Natural killer cell (primary cell): Measurements from ENCODE around the gene RPL41. TPM values are rescaled to one million over a fixed set of nuclear protein-coding genes. Genes with fewer than 3 reads are reported as not detected.

Source experiments
- ATAC-seq, 3 donors: fragments of 150-1000 bp in 2 of 3; fragments of 200-7000 bp in 1 of 3; cut with Tn5 transposase; 1 replicate in 1 of 3; 2 replicates in 2 of 3; pipeline ENCODE4 v1.10.0; 2021; ENCODE audit warnings: mild to moderate bottlenecking in 2 of 3, moderate library complexity in 2 of 3
- DNase-seq, 2 donors: peaks; one replicate each; pipeline versions ENCODE4 v3.0.0 to v3.0.0-alpha.2; 2013 to 2021; ENCODE audit warnings: mixed read lengths in 1 of 2
- H3K27ac ChIP-seq: one replicate; pipeline ENCODE4 v1.5.1; 2013; ENCODE audit warnings: mild to moderate bottlenecking, low read length
- H3K27me3 ChIP-seq: one replicate; pipeline ENCODE4 v1.6.1; 2013; ENCODE audit warnings: low read length; ENCODE audit not compliant: control insufficient read depth, insufficient read depth
- H3K36me3 ChIP-seq: one replicate; pipeline ENCODE4 v1.6.1; 2013; ENCODE audit warnings: low read length; ENCODE audit not compliant: control insufficient read depth, insufficient read depth
- H3K4me1 ChIP-seq: one replicate; pipeline ENCODE4 v1.6.1; 2013; ENCODE audit warnings: low read length; ENCODE audit not compliant: control insufficient read depth, insufficient read depth
- H3K4me3 ChIP-seq: one replicate; pipeline ENCODE4 v1.5.1; 2013; ENCODE audit warnings: low read length
- H3K9me3 ChIP-seq: one replicate; pipeline ENCODE4 v1.6.1; 2013; ENCODE audit warnings: low read length; ENCODE audit not compliant: control insufficient read depth, insufficient read depth
- H3K27ac Mint-ChIP-seq, 2 donors: one replicate each; pipeline ENCODE4 v1.8.0; 2022; ENCODE audit warnings: mild to moderate bottlenecking in 2 of 2, mixed read lengths in 2 of 2, moderate library complexity in 1 of 2
- H3K27me3 Mint-ChIP-seq, 2 donors: one replicate each; pipeline ENCODE4 v1.8.0; 2022; ENCODE audit warnings: low read depth in 2 of 2, mixed read lengths in 2 of 2
- H3K36me3 Mint-ChIP-seq: one replicate; pipeline ENCODE4 v1.8.0; 2022; ENCODE audit warnings: mixed read lengths
- H3K4me1 Mint-ChIP-seq, 2 donors: one replicate each; pipeline ENCODE4 v1.8.0; 2022; ENCODE audit warnings: mixed read lengths in 2 of 2
- H3K4me3 Mint-ChIP-seq: one replicate; pipeline ENCODE4 v1.8.0; 2022; ENCODE audit warnings: mild to moderate bottlenecking, moderate library complexity, mixed read lengths
- H3K9me3 Mint-ChIP-seq, 2 donors: one replicate each; pipeline ENCODE4 v1.8.0; 2022; ENCODE audit warnings: mixed read lengths in 2 of 2
- CTCF ChIP-seq: fragments of 200-600 bp; IDR thresholded peaks from one replicate; pipeline ENCODE4 v1.8.0; 2022; ENCODE audit warnings: antibody characterized with exemption
- WGBS: methylation state at CpG from one replicate; pipeline ENCODE4 v1.1.7; 2013; ENCODE audit warnings: missing lambda C conversion rate; ENCODE audit not compliant: insufficient coverage; 5-methylcytosine and 5-hydroxymethylcytosine counted together
- intact Hi-C: fragments of 100-400 bp; cut with micrococcal nuclease; formaldehyde crosslinking; loops from one replicate; pipeline ENCODE4 v1.14.2; 2022
- total RNA-seq, 4 donors: library from RNA; stranded (reverse); fragments of 120-200 nt in 1 of 4; gene quantifications; one replicate each; pipeline versions ENCODE4 v1.2.3 to v1.2.4, GENCODE V29; 2013 to 2022

RPL41 gene
- total RNA-seq, 3 donors from 2014 or later (not counting 1 experiment from before 2014, with no cell fraction given): 2,342 to 3,083 (median 3,009) TPM

DNA sequence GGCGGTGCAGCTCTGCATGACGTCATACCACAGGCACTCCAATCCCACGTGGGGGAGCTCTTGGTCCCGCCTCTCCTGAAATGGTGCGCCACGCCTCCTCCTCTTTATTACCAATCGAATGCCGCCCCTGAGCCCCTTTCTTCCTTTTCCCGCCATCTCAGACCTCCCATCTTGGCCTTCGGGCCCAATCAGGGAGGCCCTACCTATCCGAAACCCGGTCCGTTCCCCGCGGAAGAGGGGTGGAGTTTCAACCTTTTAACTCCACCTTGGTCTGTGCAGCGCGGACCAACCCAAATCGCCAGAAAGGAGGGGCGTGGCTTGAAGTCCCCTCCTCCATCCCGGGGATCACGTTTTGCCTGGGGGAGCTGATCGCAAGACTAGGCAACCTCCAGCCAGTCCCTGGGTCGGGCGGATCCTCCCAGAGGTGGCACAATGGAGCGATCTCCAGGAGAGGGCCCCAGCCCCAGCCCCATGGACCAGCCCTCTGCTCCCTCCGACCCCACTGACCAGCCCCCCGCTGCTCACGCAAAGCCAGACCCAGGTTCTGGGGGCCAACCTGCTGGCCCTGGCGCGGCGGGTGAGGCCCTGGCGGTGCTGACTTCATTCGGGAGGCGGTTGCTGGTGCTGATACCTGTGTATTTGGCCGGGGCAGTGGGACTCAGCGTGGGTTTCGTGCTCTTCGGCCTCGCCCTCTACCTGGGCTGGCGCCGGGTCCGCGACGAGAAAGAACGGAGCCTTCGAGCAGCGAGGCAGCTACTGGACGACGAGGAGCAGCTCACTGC is 11.6 kb downstream of the RPL41 start, which contains the start of gene ESYT1:
ESYT1 (plus strand) TSS at position 380 of the 782 bp plus-strand sequence; CDS start at position 433, 53 bp downstream.
- peaks cover 31% of the 10 kb centered on the region for H3K36me3 ChIP-seq
- Mint-ChIP-seq H3K27me3 (no peaks in the 10 kb centered on the region), H3K4me1 (peaks cover 52 to 68% of the 10 kb centered on the region in 2 donors), H3K27ac (peak within 1 kb of the TSS; percentile 88 to 93), H3K36me3 (peaks cover 18% of the 10 kb centered on the region), H3K9me3 (no peaks in the 10 kb centered on the region), H3K4me3 (peak within 1 kb of the TSS; percentile 97)
- no peak for TF ChIP-seq CTCF
- peak; percentile 87 to 96 (median 90) for ATAC-seq
- intact Hi-C loops: loop anchor here (1.0 to 5.0 kb wide), 3 partner anchors 24 to 389 kb away; partner anchors contain the start of genes CNPY2 and MYL6B
- under 1% methylated on average over 49 of the region's 49 CpGs for WGBS
- H3K27ac ChIP-seq: peak within 1 kb of the TSS; percentile 85
- H3K4me1 ChIP-seq: peaks cover 45% of the 10 kb centered on the region
- no peaks in the 10 kb centered on the region for H3K9me3 ChIP-seq
- DNase-seq: peak; percentile 91 to 100
- H3K27me3 ChIP-seq: no peaks in the 10 kb centered on the region
- peak within 1 kb of the TSS; percentile 90 for H3K4me3 ChIP-seq

GRCh38 chr12:56128670-56129205 is 12.3 kb downstream of the RPL41 start:
- H3K4me3 Mint-ChIP-seq: peak overlapping the region; percentile 97
- peak in 1 of 2 donors; percentile 56 for DNase-seq
- intact Hi-C loops: loop anchor here (1.0 to 5.0 kb wide), 2 partner anchors 24 to 189 kb away; partner anchors contain the start of genes CNPY2 and MYL6B
- Histone ChIP-seq H3K36me3 (peaks cover 38% of the 10 kb centered on the region), H3K27ac (peak overlapping the region; percentile 85), H3K4me3 (peak overlapping the region; percentile 90), H3K4me1 (peaks cover 45% of the 10 kb centered on the region), H3K9me3 (no peaks in the 10 kb centered on the region), H3K27me3 (no peaks in the 10 kb centered on the region)
- ATAC-seq: no peak
- WGBS: 0% methylated on average over 20 of the region's 20 CpGs
- no peaks in the 10 kb centered on the region for H3K27me3 Mint-ChIP-seq
- peaks cover 52 to 66% of the 10 kb centered on the region in 2 donors for H3K4me1 Mint-ChIP-seq
- peak overlapping the region; percentile 88 to 93 for H3K27ac Mint-ChIP-seq
- TF ChIP-seq CTCF: no peak
- H3K36me3 Mint-ChIP-seq: peaks cover 18% of the 10 kb centered on the region
- H3K9me3 Mint-ChIP-seq: no peaks in the 10 kb centered on the region

DNA sequence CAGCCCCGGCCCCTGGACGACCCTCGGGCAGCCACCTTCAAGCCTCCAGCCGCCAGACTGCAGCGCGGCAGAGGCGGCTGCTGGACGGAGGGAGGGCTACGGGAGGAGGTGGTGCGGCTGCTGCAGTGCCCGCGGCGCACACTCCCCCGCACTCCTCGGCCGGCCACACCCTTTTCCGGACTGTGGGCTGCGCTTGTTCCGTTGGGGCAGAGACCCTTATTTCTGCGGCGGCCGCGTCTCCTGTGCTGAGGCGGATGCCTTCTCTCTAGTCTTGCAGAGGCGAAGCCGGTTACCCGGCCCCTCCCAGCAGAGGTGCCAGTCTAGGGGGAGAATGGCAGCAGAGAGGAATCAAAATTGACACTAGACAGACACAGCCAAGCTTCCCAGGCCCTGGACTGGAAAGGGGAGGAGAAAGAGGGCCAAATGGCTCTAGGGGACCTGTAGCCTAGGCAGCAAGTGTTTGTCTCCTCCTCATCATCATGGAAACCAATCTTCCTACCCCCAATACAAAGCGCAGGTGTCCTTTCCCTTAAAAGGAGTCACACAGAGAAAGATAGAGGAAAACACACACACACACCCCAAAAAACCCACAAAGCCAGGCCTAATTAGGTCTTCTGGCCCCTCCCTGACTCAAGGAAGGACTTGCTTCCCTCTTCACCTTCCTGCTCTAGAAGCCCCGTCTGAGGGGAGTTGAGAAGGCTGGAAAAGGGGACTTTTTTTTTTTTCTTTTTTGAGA is 12.9 kb downstream of the RPL41 start:
- peak; percentile 5 to 33 (median 30) for ATAC-seq
- no peaks in the 10 kb centered on the region for H3K27me3 ChIP-seq
- peaks cover 45% of the 10 kb centered on the region for H3K4me1 ChIP-seq
- Mint-ChIP-seq H3K27ac (peak overlapping the region; percentile 88 to 93), H3K9me3 (no peaks in the 10 kb centered on the region), H3K36me3 (peaks cover 18% of the 10 kb centered on the region), H3K4me3 (peak overlapping the region; percentile 97), H3K4me1 (peaks cover 52 to 59% of the 10 kb centered on the region in 2 donors), H3K27me3 (no peaks in the 10 kb centered on the region)
- peaks cover 41% of the 10 kb centered on the region for H3K36me3 ChIP-seq
- no peak for TF ChIP-seq CTCF
- H3K9me3 ChIP-seq: no peaks in the 10 kb centered on the region
- H3K27ac ChIP-seq: peak overlapping the region; percentile 85
- WGBS: 0% methylated on average over 28 of the region's 29 CpGs
- peak overlapping the region; percentile 90 for H3K4me3 ChIP-seq
- peak; percentile 58 to 82 for DNase-seq
- intact Hi-C loops: loop anchor here (5.0 kb wide), 1 partner anchor 188 kb away; the partner anchor contains the start of gene CNPY2
